H9 (cell line): ENCODE results near the gene WFDC5. TPM values are rescaled to one million over a fixed set of nuclear protein-coding genes. Genes with fewer than 3 reads are reported as not detected.

Experiments used
- DNase-seq: peaks from one replicate; pipeline ENCODE4 v3.0.0-alpha.2; 2017
- H2AFZ ChIP-seq: one replicate; pipeline ENCODE4 v1.6.1; 2013; ENCODE audit warnings: mild to moderate bottlenecking, low read length, control low read depth, moderate library complexity
- H2AK5ac ChIP-seq: 2 replicates; pipeline ENCODE4 v1.6.1; 2013; ENCODE audit warnings: low read length, control low read depth, mixed read lengths; ENCODE audit not compliant: insufficient read length
- H2BK120ac ChIP-seq: one replicate; pipeline ENCODE4 v1.6.1; 2013; ENCODE audit warnings: low read depth, mild to moderate bottlenecking, low read length, control low read depth, inconsistent platforms; ENCODE audit not compliant: poor library complexity, severe bottlenecking
- H2BK12ac ChIP-seq: 2 replicates; pipeline ENCODE4 v1.6.1; 2013; ENCODE audit warnings: low read length, control low read depth, mixed read lengths, low read depth; ENCODE audit not compliant: insufficient read length
- H2BK15ac ChIP-seq: 2 replicates; pipeline ENCODE4 v1.6.1; 2013; ENCODE audit warnings: low read depth, low read length, control low read depth
- H2BK20ac ChIP-seq: one replicate; pipeline ENCODE4 v1.6.1; 2013; ENCODE audit warnings: low read depth, mild to moderate bottlenecking, low read length, control low read depth, inconsistent platforms; ENCODE audit not compliant: poor library complexity, severe bottlenecking
- H2BK5ac ChIP-seq: 2 replicates; pipeline ENCODE4 v1.6.1; 2013; ENCODE audit warnings: low read length, control low read depth, mixed read lengths; ENCODE audit not compliant: insufficient read length
- H3K14ac ChIP-seq: 2 replicates; pipeline ENCODE4 v1.6.1; 2013; ENCODE audit warnings: low read length, control low read depth; ENCODE audit not compliant: insufficient read depth
- H3K18ac ChIP-seq: 2 replicates; pipeline ENCODE4 v1.6.1; 2013; ENCODE audit warnings: low read depth, mild to moderate bottlenecking, mixed read lengths, low read length, control low read depth; ENCODE audit not compliant: insufficient read length
- H3K23ac ChIP-seq: 2 replicates; pipeline ENCODE4 v1.6.1; 2013; ENCODE audit warnings: low read length, control low read depth, mixed read lengths, low read depth; ENCODE audit not compliant: insufficient read length
- H3K23me2 ChIP-seq: 2 replicates; pipeline ENCODE4 v1.6.1; 2013; ENCODE audit warnings: low read depth, mild to moderate bottlenecking, mixed read lengths, low read length, control low read depth; ENCODE audit not compliant: insufficient read length, poor library complexity, severe bottlenecking
- H3K27ac ChIP-seq: 2 replicates; pipeline ENCODE4 v1.5.1; 2013; ENCODE audit warnings: low read length, control low read depth, mixed read lengths, low read depth; ENCODE audit not compliant: insufficient read length
- H3K27me3 ChIP-seq: 2 replicates; pipeline ENCODE4 v1.6.1; 2013; ENCODE audit warnings: low read length, control low read depth, inconsistent platforms; ENCODE audit not compliant: insufficient read depth
- H3K4ac ChIP-seq: 2 replicates; pipeline ENCODE4 v1.6.1; 2013; ENCODE audit warnings: low read depth, mild to moderate bottlenecking, control low read depth, inconsistent platforms, low read length, moderate library complexity
- H3K4me1 ChIP-seq: 2 replicates; pipeline ENCODE4 v1.6.1; 2013; ENCODE audit warnings: low read length, control low read depth, inconsistent platforms; ENCODE audit not compliant: insufficient read depth
- H3K4me2 ChIP-seq: 2 replicates; pipeline ENCODE4 v1.6.1; 2013; ENCODE audit warnings: low read length, control low read depth, mixed read lengths; ENCODE audit not compliant: insufficient read length, insufficient read depth
- H3K56ac ChIP-seq: 2 replicates; pipeline ENCODE4 v1.6.1; 2013; ENCODE audit warnings: low read depth, mild to moderate bottlenecking, mixed read lengths, low read length, control low read depth; ENCODE audit not compliant: insufficient read length
- H3K79me1 ChIP-seq: 2 replicates; pipeline ENCODE4 v1.6.1; 2013; ENCODE audit warnings: low read depth, mild to moderate bottlenecking, moderate library complexity, low read length, control low read depth, inconsistent platforms; ENCODE audit not compliant: insufficient read depth, poor library complexity, severe bottlenecking
- H3K79me2 ChIP-seq: 2 replicates; pipeline ENCODE4 v1.6.1; 2013; ENCODE audit warnings: low read length, control low read depth, inconsistent platforms; ENCODE audit not compliant: insufficient read depth
- H3K9ac ChIP-seq: 2 replicates; pipeline ENCODE4 v1.6.1; 2013; ENCODE audit warnings: low read length, control low read depth, mixed read lengths; ENCODE audit not compliant: insufficient read length; ENCODE audit errors: extremely low read depth
- H3K9me3 ChIP-seq: one replicate; pipeline ENCODE4 v1.6.1; 2013; ENCODE audit warnings: low read depth, low read length, inconsistent platforms; ENCODE audit not compliant: control insufficient read depth
- H3T11ph ChIP-seq: one replicate; pipeline ENCODE4 v1.6.1; 2013; ENCODE audit warnings: mild to moderate bottlenecking, low read length, control low read depth, inconsistent platforms
- H4K20me1 ChIP-seq: one replicate; pipeline ENCODE4 v1.6.1; 2013; ENCODE audit not compliant: control insufficient read depth, insufficient read length, insufficient read depth
- H4K5ac ChIP-seq: 2 replicates; pipeline ENCODE4 v1.6.1; 2013; ENCODE audit warnings: low read depth, mild to moderate bottlenecking, mixed read lengths, low read length, control low read depth; ENCODE audit not compliant: insufficient read length
- H4K8ac ChIP-seq: replicated peaks from 2 replicates; pipeline ENCODE4 v1.6.1; 2013; ENCODE audit warnings: low read length, control low read depth, mixed read lengths, low read depth; ENCODE audit not compliant: insufficient read length
- H4K91ac ChIP-seq: 2 replicates; pipeline ENCODE4 v1.6.1; 2013; ENCODE audit warnings: low read depth, mild to moderate bottlenecking, moderate library complexity, mixed read lengths, low read length, control low read depth; ENCODE audit not compliant: insufficient read length
- H3K27ac Mint-ChIP-seq, 3 experiments: 2 replicates in 2 of 3; 3 replicates in 1 of 3; pipeline ENCODE4 v1.8.0; 2020 to 2021; ENCODE audit warnings: mixed read lengths in 3 of 3, mild to moderate bottlenecking in 1 of 3, moderate library complexity in 1 of 3
- H3K27me3 Mint-ChIP-seq: 2 replicates; pipeline ENCODE4 v1.8.0; 2021; ENCODE audit warnings: low read depth, mild to moderate bottlenecking, moderate library complexity, mixed read lengths
- H3K36me3 Mint-ChIP-seq, 3 experiments: 2 replicates in 2 of 3; 3 replicates in 1 of 3; pipeline ENCODE4 v1.8.0; 2020 to 2021; ENCODE audit warnings: low read depth in 3 of 3, mixed read lengths in 3 of 3; ENCODE audit not compliant: insufficient read depth in 1 of 3
- H3K4me1 Mint-ChIP-seq, 2 experiments: 2 replicates each; pipeline ENCODE4 v1.8.0; 2020; ENCODE audit warnings: mixed read lengths in 2 of 2
- H3K4me3 Mint-ChIP-seq, 2 experiments: 2 replicates in 1 of 2; 3 replicates in 1 of 2; pipeline ENCODE4 v1.8.0; 2020 to 2021; ENCODE audit warnings: mild to moderate bottlenecking in 2 of 2, mixed read lengths in 2 of 2, moderate library complexity in 1 of 2
- H3K9me3 Mint-ChIP-seq, 2 experiments: 2 replicates in 1 of 2; 3 replicates in 1 of 2; pipeline ENCODE4 v1.8.0; 2020; ENCODE audit warnings: mild to moderate bottlenecking in 2 of 2, mixed read lengths in 2 of 2, moderate library complexity in 1 of 2
- WGBS: extraction: QIAGEN DNeasy Blood & Tissue Kit; methylation state at CpG from one replicate; pipeline ENCODE4 v1.1.7; 2013; ENCODE audit warnings: missing lambda C conversion rate, low lambda C conversion rate, mixed read lengths; ENCODE audit not compliant: insufficient read length; ENCODE audit errors: extremely low coverage; 5-methylcytosine and 5-hydroxymethylcytosine counted together
- total RNA-seq: library from RNA; stranded (reverse); gene quantifications from 2 replicates; pipeline ENCODE4 v1.2.1, GENCODE V29; 2021
- TF ChIP-seq, protein P1 (sequence below): fragments of 200-600 bp; sonication (generic); conservative IDR thresholded peaks from 3 replicates; pipeline ENCODE4 v1.8.0; 2021; ENCODE audit warnings: antibody characterized with exemption, mild to moderate bottlenecking

The WFDC5 gene
- total RNA-seq, 1 experiment from 2014 or later = not detected

DNA sequence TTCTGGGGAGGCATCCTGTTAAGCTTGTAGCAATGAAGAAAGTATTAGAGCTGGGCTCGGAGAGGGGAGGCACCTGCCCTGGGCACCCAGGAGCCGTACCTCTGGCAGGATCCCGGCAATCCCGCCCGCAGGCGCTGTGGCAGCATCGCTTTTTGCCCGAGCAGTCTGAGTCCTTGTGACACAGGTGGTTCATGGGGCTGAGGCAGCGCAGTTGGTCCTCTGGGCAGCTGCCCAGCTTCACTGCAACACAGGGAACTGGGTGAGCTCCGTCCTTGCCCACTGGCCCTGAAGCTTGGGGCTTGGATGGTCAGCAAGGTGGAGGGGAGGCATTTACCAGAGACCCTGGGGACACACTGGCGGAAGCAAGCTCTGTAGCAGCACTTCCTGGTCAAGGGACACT, 4.7 kb downstream of the WFDC5 start:
- no peak overlapping the region for H3K9ac ChIP-seq
- no peak overlapping the region for H4K91ac ChIP-seq
- no peak overlapping the region for H2BK15ac ChIP-seq
- peaks cover 10% of the 10 kb centered on the region for H3K27me3 Mint-ChIP-seq
- H3K23ac ChIP-seq = no peak overlapping the region
- H2BK5ac ChIP-seq = no peak overlapping the region
- no peak overlapping the region for H2BK20ac ChIP-seq
- H3K79me2 ChIP-seq = no peaks in the 10 kb centered on the region
- no peak overlapping the region for H4K8ac ChIP-seq
- H4K5ac ChIP-seq = no peak overlapping the region
- no peak overlapping the region for H3K27ac ChIP-seq
- H3K4me1 ChIP-seq = no peaks in the 10 kb centered on the region
- DNase-seq = no peak
- TF ChIP-seq, protein P1, sequence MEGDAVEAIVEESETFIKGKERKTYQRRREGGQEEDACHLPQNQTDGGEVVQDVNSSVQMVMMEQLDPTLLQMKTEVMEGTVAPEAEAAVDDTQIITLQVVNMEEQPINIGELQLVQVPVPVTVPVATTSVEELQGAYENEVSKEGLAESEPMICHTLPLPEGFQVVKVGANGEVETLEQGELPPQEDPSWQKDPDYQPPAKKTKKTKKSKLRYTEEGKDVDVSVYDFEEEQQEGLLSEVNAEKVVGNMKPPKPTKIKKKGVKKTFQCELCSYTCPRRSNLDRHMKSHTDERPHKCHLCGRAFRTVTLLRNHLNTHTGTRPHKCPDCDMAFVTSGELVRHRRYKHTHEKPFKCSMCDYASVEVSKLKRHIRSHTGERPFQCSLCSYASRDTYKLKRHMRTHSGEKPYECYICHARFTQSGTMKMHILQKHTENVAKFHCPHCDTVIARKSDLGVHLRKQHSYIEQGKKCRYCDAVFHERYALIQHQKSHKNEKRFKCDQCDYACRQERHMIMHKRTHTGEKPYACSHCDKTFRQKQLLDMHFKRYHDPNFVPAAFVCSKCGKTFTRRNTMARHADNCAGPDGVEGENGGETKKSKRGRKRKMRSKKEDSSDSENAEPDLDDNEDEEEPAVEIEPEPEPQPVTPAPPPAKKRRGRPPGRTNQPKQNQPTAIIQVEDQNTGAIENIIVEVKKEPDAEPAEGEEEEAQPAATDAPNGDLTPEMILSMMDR = no peak
- no peak overlapping the region for H3K4ac ChIP-seq
- H3K27me3 ChIP-seq = no peaks in the 10 kb centered on the region
- H3K27ac Mint-ChIP-seq = no peak overlapping the region
- no CpG with 5 or more reads among the region's 11 CpGs for WGBS
- H3K4me2 ChIP-seq = no peak overlapping the region
- H2BK12ac ChIP-seq = no peak overlapping the region
- H3K56ac ChIP-seq = no peak overlapping the region
- no peak overlapping the region for H3T11ph ChIP-seq
- H3K4me3 Mint-ChIP-seq = no peak overlapping the region
- peaks cover 6 to 16% of the 10 kb centered on the region in 2 experiments for H3K4me1 Mint-ChIP-seq
- no peak overlapping the region for H2AK5ac ChIP-seq
- no peak overlapping the region for H2BK120ac ChIP-seq
- no peaks in the 10 kb centered on the region for H3K36me3 Mint-ChIP-seq
- no peaks in the 10 kb centered on the region for H3K79me1 ChIP-seq
- H3K18ac ChIP-seq = no peak overlapping the region
- H3K9me3 ChIP-seq = no peaks in the 10 kb centered on the region
- no peak overlapping the region for H3K14ac ChIP-seq
- no peaks in the 10 kb centered on the region for H4K20me1 ChIP-seq
- no peaks in the 10 kb centered on the region for H3K23me2 ChIP-seq
- H3K9me3 Mint-ChIP-seq = no peaks in the 10 kb centered on the region
- no peak overlapping the region for H2AFZ ChIP-seq
